Effector memory CD8-positive, alpha-beta T cell (primary cell): ENCODE measurements around the gene BCAP31.
"Not testable (repeated sequence)": the region's sequence is repeated elsewhere in the genome, so short reads cannot be mapped to it uniquely, and the experiment has no call there.

ENCODE experiments used
- ATAC-seq: fragments of 150-1000 bp; cut with Tn5 transposase; replicated peaks from 2 replicates; pipeline ENCODE4 v1.10.0; 2021; ENCODE audit warnings: mild to moderate bottlenecking, moderate library complexity
- DNase-seq, 3 experiments: peaks; one replicate each; pipeline ENCODE4 v3.0.0; 2021
- H3K27ac Mint-ChIP-seq, 2 donors: one replicate each; pipeline ENCODE4 v1.8.0; 2022; ENCODE audit warnings: mild to moderate bottlenecking in 2 of 2, mixed read lengths in 2 of 2, moderate library complexity in 2 of 2
- H3K27me3 Mint-ChIP-seq, 2 donors: one replicate each; pipeline ENCODE4 v1.8.0; 2022; ENCODE audit warnings: mixed read lengths in 2 of 2
- H3K36me3 Mint-ChIP-seq: one replicate; pipeline ENCODE4 v1.8.0; 2022; ENCODE audit warnings: mild to moderate bottlenecking, moderate library complexity, mixed read lengths; ENCODE audit not compliant: insufficient read depth
- H3K4me1 Mint-ChIP-seq, 2 donors: one replicate each; pipeline ENCODE4 v1.8.0; 2022; ENCODE audit warnings: low read depth in 2 of 2, mixed read lengths in 2 of 2
- H3K4me3 Mint-ChIP-seq, 2 donors: one replicate each; pipeline ENCODE4 v1.8.0; 2022; ENCODE audit warnings: mild to moderate bottlenecking in 2 of 2, mixed read lengths in 2 of 2, moderate library complexity in 2 of 2
- H3K9me3 Mint-ChIP-seq, 2 donors: one replicate each; pipeline ENCODE4 v1.8.0; 2022; ENCODE audit warnings: mixed read lengths in 2 of 2

Gene BCAP31

DNA sequence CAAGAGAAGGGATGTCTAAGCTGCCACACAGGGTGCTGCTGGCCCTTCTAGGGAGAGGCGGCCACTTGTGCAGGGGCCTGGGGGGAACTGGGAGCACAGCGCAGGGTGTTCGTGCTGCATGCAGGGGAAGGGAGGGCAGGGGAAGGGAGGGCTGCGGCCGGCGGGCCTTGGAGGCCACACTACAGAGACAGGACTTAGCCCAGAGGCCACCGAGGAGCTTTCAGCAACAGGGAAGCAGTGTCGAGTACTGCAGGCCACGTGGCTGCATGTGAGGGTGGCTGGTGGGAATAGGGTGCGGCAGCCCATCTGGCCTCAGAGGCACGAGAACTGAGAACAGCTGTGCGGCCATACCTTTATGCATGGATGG lies 20.9 kb upstream of the BCAP31 start:
- H3K27me3 Mint-ChIP-seq, result peaks cover 13 to 32% of the 10 kb centered on the region in 2 donors

DNA sequence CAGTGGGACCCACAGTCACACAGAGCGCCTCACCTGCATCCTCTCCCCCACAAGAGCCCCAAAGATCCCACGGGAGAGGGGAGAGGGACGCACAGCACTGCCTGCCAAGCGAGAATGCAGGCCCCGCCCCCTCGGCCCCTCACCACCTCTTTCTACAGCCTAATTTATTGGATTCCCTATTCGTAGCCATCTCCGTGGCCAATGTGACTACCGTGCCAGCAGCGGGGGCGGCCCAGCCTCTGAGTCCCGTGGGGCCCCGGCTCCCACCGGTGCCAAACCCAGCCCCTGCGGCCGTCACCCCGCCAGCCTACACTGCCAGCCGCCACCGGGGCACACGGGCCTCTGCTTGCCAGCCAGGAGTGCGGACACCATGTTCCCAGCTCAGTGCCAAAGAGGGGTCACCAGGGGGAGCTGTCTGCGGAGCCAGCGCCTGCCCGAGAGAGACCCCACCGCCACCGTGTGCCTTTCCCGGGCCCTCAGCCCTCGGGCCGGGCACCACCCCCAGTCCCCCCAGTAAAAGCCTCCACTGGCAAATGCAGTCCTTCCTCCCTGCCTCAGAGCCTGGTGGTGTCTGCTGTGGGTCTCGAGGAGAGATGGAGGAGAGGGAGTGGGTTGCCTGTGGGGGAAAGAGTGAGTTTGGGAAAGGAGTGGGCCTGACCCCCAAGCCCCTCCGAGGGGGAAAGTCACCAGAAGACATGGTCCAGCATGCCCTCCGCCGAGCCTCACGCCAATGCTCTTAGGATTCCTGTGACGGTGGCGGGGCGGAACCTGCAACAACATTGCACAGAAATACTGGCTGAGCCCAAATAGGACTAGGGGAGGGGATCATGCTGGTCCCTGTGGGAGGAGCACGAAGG lies 20.3 kb upstream of the BCAP31 start:
- Mint-ChIP-seq H3K36me3 (peaks cover 4% of the 10 kb centered on the region), H3K27me3 (peaks cover 13 to 26% of the 10 kb centered on the region in 2 donors), H3K4me1 (peaks cover 0 to 9% of the 10 kb centered on the region in 2 donors), H3K4me3 (no peak overlapping the region), H3K9me3 (no peaks in the 10 kb centered on the region), H3K27ac (no peak overlapping the region)
- DNase-seq, result no peak
- ATAC-seq, result no peak

More for the DNA sequence above, 20.9 kb upstream of the BCAP31 start:
- H3K36me3 Mint-ChIP-seq, H3K4me1 Mint-ChIP-seq, H3K9me3 Mint-ChIP-seq, DNase-seq, H3K27ac Mint-ChIP-seq, ATAC-seq, H3K4me3 Mint-ChIP-seq: not testable (repeated sequence)

DNA sequence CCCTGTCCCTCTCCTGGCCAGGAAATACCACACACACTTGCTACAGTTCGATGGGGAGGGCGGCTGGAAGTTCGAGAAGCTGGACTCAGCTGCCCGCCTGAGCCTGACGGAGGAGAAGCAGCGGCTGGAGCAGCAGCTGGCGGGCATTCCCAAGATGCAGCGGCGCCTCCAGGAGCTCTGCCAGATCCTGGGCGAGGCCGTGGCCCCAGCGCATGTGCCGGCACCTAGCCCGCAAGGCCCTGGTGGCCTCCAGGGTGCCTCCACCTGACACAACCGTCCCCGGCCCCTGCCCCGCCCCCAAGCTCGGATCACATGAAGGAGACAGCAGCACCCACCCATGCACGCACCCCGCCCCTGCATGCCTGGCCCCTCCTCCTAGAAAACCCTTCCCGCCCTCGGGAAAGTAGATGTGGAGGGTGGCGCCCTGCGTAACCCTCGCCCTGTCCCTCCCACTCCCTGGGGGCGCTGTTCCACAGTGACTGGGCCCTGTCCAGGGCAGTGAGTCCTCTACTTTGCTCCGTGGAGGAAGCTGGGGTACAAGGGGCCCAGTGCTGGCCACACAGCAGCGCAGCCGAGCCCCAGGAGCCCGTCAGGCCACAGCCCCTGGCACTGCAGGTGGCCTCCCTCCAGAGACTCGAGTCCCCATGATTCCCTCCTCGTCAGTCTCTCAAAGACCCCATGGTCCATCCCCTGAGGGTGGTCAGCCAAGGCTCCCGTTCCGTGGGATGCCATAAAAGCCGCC lies 19.5 kb upstream of the BCAP31 start:
- not testable (repeated sequence) for H3K9me3 Mint-ChIP-seq, H3K27ac Mint-ChIP-seq, H3K4me1 Mint-ChIP-seq, DNase-seq, ATAC-seq, H3K36me3 Mint-ChIP-seq, H3K4me3 Mint-ChIP-seq
- H3K27me3 Mint-ChIP-seq, result peaks cover 13 to 20% of the 10 kb centered on the region in 2 donors

DNA sequence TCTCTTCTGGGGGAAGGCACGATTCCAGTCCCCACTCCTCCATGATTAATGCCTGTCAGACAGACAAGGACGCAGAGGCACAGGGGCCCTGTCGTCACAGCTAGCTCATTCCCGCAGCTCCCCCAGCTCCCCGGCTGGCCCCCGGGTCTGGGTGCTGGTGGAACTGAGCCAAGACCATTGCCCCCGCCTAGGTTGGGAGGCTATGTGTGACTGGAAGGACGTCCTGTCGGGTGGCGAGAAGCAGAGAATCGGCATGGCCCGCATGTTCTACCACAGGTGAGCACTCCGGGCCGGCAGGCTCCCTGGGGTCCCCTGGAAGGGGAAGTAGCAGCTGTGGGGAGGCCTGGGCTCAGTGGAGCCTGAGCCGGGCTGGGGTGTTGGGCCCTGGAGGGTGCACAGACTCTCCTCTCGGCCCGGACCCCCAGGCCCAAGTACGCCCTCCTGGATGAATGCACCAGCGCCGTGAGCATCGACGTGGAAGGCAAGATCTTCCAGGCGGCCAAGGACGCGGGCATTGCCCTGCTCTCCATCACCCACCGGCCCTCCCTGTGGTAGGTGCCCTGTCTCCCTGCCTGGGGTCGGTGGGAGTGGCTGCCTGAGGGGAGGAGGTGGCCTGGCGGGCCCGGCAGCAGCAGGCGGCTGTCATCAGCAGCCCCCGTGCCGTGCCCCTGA lies 18.7 kb upstream of the BCAP31 start:
- not testable (repeated sequence) for H3K4me1 Mint-ChIP-seq, ATAC-seq, H3K36me3 Mint-ChIP-seq, H3K27ac Mint-ChIP-seq, DNase-seq, H3K9me3 Mint-ChIP-seq, H3K4me3 Mint-ChIP-seq
- H3K27me3 Mint-ChIP-seq, result peaks cover 13 to 20% of the 10 kb centered on the region in 2 donors

DNA sequence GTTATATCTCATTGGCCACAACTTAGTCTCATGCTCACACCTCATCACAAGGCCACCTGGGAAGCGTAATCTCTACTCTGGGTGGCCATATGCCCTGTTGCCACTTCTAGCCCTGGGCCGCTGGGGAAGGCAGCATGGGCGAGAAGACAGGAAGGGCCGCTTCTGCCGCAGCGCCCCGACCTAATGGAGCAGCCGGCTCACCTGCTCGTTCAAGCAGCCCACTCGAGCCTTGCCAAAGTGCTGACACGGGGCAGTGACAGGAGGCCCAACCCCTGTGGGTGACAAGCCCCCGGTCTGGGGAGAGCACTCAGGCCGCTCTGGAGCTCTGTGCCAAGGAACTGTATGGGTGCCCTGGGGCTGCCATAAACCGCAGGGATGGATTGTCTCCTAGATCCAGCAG lies 17.9 kb upstream of the BCAP31 start:
- H3K27ac Mint-ChIP-seq, H3K4me1 Mint-ChIP-seq, H3K4me3 Mint-ChIP-seq, DNase-seq, H3K36me3 Mint-ChIP-seq, ATAC-seq, H3K9me3 Mint-ChIP-seq: not testable (repeated sequence)
- H3K27me3 Mint-ChIP-seq, result peaks cover 13 to 20% of the 10 kb centered on the region in 2 donors

DNA sequence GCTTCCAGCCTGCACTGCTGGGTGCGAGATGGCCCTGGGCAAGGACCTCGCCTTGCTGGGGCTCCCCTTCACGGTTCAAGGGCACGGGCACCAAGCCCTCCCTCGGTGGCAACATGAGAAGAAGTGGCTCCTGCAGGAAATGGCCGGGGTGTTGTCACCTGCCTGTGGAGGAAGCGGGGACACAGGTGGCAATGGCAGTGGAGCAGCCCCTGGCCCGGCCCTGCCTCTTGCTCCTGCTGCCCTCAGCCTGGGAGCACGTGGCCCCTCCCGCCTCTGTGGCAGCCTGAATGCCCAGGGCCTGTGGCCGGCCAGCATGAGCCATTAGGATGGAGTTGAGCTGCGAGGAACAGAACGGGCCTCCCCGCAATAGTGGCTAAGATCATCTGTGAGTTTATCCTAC lies 17.3 kb upstream of the BCAP31 start:
- peaks cover 0 to 12% of the 10 kb centered on the region in 2 donors for H3K4me1 Mint-ChIP-seq
- peak overlapping the region in 1 of 2 donors; percentile 62 for H3K27ac Mint-ChIP-seq
- H3K4me3 Mint-ChIP-seq, result peak overlapping the region in 1 of 2 donors; percentile 76

DNA sequence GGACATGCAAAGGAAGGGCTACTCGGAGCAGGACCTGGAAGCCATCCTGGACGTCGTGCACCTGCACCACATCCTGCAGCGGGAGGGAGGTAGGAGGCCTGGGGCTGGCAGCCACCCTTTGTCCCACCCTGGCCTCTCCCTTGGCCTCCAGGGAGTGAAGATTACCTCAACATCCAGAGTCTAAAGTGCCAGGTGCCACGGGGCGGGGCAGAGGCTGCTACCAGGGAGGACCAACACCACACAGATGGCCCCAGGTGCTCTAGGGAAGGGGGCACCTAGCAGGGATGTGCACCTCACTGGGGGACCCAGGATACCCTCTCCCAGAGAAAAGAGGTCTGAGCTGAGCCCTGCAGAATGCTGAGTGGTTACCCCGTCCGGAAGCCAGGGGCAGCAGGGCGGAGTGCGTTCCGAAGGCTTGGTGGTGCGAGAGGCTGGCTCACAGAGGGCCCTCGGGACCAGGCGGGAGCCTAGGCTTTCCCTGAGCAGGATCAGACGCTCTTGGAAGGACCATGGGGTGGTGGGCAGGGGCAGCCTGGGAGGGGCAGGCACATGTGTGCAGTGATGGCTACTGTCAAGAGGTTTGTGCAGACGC lies 16.5 kb upstream of the BCAP31 start:
- ATAC-seq, result no peak

More for the DNA sequence above, 17.3 kb upstream of the BCAP31 start:
- peaks cover 6% of the 10 kb centered on the region for H3K36me3 Mint-ChIP-seq
- H3K9me3 Mint-ChIP-seq, result no peaks in the 10 kb centered on the region
- ATAC-seq, result no peak
- H3K27me3 Mint-ChIP-seq, result peaks cover 9 to 16% of the 10 kb centered on the region in 2 donors
- no peak for DNase-seq

DNA sequence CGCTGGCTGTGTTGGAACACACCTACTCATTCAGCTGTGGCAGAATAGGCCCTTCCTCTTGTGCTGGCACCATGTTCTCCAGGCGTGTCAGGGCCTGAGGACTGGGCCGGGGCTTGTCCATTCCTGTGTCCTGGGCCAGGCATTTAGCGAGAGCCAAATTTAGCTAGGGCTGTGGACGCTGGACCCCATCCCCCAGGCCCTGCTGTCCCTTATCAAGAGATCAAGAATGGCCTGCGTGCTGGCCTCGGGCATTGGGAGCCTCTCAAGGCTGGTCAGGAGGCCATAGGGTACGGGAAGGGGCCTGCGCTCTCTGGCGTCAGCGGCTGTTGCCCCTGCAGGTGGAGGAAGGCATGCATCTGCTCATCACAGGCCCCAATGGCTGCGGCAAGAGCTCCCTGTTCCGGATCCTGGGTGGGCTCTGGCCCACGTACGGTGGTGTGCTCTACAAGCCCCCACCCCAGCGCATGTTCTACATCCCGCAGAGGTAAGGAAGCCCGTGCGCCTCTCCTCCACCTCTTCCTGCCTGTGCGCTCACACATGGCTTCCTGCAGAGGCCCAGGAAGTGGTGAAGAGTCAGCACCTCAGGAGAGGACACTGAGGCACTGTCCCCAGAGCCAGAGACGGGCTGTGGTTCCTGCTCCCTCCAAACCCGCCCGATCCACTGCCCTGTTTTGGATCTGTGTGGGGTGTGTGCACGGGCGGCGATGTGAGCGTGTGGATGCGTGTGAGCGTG lies 15.7 kb upstream of the BCAP31 start:
- peak; percentile 66 for ATAC-seq
- peaks cover 6 to 19% of the 10 kb centered on the region in 2 donors for H3K4me1 Mint-ChIP-seq
- H3K36me3 Mint-ChIP-seq, result peaks cover 6% of the 10 kb centered on the region
- no peak for DNase-seq
- H3K4me3 Mint-ChIP-seq, result peak overlapping the region; percentile 37 to 76
- H3K9me3 Mint-ChIP-seq, result no peaks in the 10 kb centered on the region
- H3K27me3 Mint-ChIP-seq, result peaks cover 4 to 6% of the 10 kb centered on the region in 2 donors
- peak overlapping the region in 1 of 2 donors; percentile 20 for H3K27ac Mint-ChIP-seq

More for the DNA sequence above, 16.5 kb upstream of the BCAP31 start:
- H3K36me3 Mint-ChIP-seq, result peaks cover 6% of the 10 kb centered on the region
- peak overlapping the region in 1 of 2 donors; percentile 76 for H3K4me3 Mint-ChIP-seq
- peaks cover under 1 to 11% of the 10 kb centered on the region in 2 donors for H3K4me1 Mint-ChIP-seq
- no peaks in the 10 kb centered on the region for H3K9me3 Mint-ChIP-seq
- peak overlapping the region in 1 of 2 donors; percentile 62 for H3K27ac Mint-ChIP-seq
- DNase-seq, result no peak
- H3K27me3 Mint-ChIP-seq, result peaks cover 4 to 9% of the 10 kb centered on the region in 2 donors

DNA sequence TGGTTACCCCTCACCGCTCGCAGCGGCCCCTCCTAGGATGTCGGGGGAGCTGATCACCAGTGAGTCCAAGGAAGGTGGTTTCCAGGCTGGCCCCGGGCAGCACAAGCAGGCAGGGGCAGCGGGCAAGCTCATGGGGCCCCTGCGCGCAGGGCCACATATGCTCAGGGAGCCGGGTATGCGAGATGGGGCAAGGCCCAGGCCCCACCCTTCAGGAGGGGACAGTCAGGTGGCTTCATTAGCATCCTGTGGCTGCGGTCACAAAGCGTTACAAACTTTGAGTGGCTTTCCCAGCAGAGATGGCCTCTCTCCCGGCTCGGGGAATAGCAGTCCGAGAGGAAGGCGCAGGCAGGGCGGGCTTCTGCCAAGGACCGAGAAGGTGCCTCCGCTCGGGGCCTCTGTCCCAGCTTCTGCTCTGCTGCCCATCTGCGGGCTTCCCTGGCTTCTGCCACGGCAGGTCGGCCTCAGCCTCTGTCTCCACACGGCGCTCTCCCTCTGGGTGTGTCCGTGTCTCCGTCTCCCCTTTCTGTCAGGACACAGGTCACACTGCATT lies 13.9 kb upstream of the BCAP31 start:
- peaks cover 10% of the 10 kb centered on the region for H3K36me3 Mint-ChIP-seq
- no peaks in the 10 kb centered on the region for H3K9me3 Mint-ChIP-seq
- H3K27ac Mint-ChIP-seq, result no peak overlapping the region
- H3K4me1 Mint-ChIP-seq, result peaks cover 6 to 22% of the 10 kb centered on the region in 2 donors
- H3K4me3 Mint-ChIP-seq, result no peak overlapping the region
- H3K27me3 Mint-ChIP-seq, result no peaks in the 10 kb centered on the region
- DNase-seq (no peak), ATAC-seq (no peak)

DNA sequence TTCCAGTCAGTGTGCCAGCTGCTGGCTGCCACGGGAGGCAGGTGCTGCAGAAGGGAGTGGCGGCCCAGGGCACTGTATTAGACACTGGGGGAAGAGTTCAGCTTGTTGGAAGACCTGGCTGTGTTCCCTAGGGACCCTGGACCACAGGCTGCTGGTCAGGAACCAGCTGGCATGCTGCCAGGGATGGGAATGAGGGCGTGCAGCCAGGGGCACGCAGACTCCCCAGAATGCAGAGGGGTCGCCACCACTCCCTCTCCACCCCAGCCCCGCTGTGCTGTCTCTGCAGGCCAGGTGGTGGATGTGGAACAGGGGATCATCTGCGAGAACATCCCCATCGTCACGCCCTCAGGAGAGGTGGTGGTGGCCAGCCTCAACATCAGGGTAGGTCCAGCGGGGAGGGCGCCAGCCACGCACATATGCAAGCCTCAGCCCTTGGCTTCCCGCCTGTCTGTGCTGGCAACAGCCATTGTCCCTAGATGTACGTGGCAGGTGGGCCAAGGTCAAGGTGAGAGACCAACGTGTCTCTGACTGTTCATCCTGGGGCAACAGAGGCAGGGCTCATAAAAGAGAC lies 12.8 kb upstream of the BCAP31 start:
- H3K27me3 Mint-ChIP-seq, result no peaks in the 10 kb centered on the region
- H3K4me3 Mint-ChIP-seq, result no peak overlapping the region
- H3K36me3 Mint-ChIP-seq, result peaks cover 10% of the 10 kb centered on the region
- peaks cover 6 to 22% of the 10 kb centered on the region in 2 donors for H3K4me1 Mint-ChIP-seq
- H3K27ac Mint-ChIP-seq, result peak overlapping the region in 1 of 2 donors; percentile 46
- H3K9me3 Mint-ChIP-seq, result no peaks in the 10 kb centered on the region
- ATAC-seq (no peak), DNase-seq (no peak)

DNA sequence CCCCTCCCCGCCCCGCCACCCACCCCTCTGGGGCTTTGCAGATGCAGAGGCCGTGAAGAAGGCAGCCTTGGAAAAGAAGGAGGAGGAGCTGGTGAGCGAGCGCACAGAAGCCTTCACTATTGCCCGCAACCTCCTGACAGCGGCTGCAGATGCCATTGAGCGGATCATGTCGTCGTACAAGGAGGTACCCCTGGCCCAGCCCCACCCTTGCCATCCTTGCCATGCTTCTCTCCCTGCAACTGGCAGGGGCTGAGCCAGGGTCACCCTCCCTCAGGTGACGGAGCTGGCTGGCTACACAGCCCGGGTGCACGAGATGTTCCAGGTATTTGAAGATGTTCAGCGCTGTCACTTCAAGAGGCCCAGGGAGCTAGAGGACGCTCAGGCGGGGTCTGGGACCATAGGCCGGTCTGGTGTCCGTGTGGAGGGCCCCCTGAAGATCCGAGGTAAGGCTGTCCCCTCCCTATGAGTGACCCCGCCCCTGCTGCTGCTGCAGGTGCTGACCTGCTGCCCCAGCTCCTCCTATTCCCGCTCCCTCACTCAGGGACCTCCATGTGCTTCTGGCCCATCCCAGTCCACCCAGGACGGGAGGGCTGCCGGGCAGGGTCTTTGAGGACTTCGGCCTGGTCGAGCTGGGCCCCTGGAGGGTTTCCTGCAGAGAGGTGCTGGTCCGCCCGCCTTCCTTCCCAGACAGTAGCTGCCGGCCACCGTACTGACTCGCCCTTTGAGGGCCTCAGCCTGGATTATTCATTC lies 12.1 kb upstream of the BCAP31 start:
- Mint-ChIP-seq H3K27ac (peak overlapping the region in 1 of 2 donors; percentile 46), H3K27me3 (no peaks in the 10 kb centered on the region), H3K4me3 (no peak overlapping the region), H3K9me3 (no peaks in the 10 kb centered on the region), H3K36me3 (peaks cover 9% of the 10 kb centered on the region), H3K4me1 (peaks cover 13 to 28% of the 10 kb centered on the region in 2 donors)
- DNase-seq (no peak), ATAC-seq (no peak)
